Panc1 (cell line): ENCODE results near the gene GAR1.
"Not testable (repeated sequence)": the region's sequence is repeated elsewhere in the genome, so short reads cannot be mapped to it uniquely, and the experiment has no call there.

Source experiments
- CTCF ChIP-seq: fragments of 450-650 bp; IDR thresholded peaks from 2 replicates; pipeline ENCODE4 v1.5.1; 2017; ENCODE audit warnings: mild to moderate bottlenecking
- POLR2AphosphoS5 ChIP-seq: IDR thresholded peaks from 2 replicates; pipeline ENCODE4 v1.6.1; 2012; ENCODE audit warnings: mild to moderate bottlenecking, low read depth, low read length, moderate library complexity

- TF ChIP-seq CTCF, POLR2AphosphoS5: not testable (repeated sequence)
Observed at GRCh38 chr4:109859426-109860300, 44.1 kb downstream of the GAR1 start.
